ENCODE measurements around the gene MYH11.
A peak's percentile ranks its signal among the peaks of the same experiment; 100 is the strongest.

The MYH11 gene

GRCh38 chr16:15865742-15866141, 8.9 kb upstream of the MYH11 start:
- no peak overlapping the region for H3K4me3 ChIP-seq (ENCODE audit: low read length)
- no peak for TF ChIP-seq CTCF (conservative IDR thresholded peaks at IDR 0.05; ENCODE audit: low read length)

GRCh38 chr16:15864939-15865338, 8.1 kb upstream of the MYH11 start:
- DNase-seq (ENCODE audit: low read depth), result no peak
- no peak for TF ChIP-seq CTCF (conservative IDR thresholded peaks at IDR 0.05; ENCODE audit: low read length)
- no peak overlapping the region for H3K4me3 ChIP-seq (ENCODE audit: low read length)

More at GRCh38 chr16:15865742-15866141, 8.9 kb upstream of the MYH11 start:
- peak; percentile 58 for DNase-seq (ENCODE audit: low read depth)

- no peak for DNase-seq (ENCODE audit: low read depth)
- no peak for TF ChIP-seq CTCF (conservative IDR thresholded peaks at IDR 0.05; ENCODE audit: low read length)
- no peak overlapping the region for H3K4me3 ChIP-seq (ENCODE audit: low read length)
Observed at GRCh38 chr16:15861996-15862395, 5.2 kb upstream of the MYH11 start.

- DNase-seq (ENCODE audit: low read depth), result no peak
- no peak overlapping the region for H3K4me3 ChIP-seq (ENCODE audit: low read length)
- no peak for TF ChIP-seq CTCF (conservative IDR thresholded peaks at IDR 0.05; ENCODE audit: low read length)
Observed at GRCh38 chr16:15858921-15859668, 2.3 kb upstream of the MYH11 start.

- peak; percentile 47 for DNase-seq (ENCODE audit: low read depth)
- TF ChIP-seq CTCF (conservative IDR thresholded peaks at IDR 0.05; ENCODE audit: low read length), result no peak
- peak overlapping the region; percentile 60 for H3K4me3 ChIP-seq (ENCODE audit: low read length)
Observed at GRCh38 chr16:15857724-15858560, 1.1 kb upstream of the MYH11 start.

- H3K4me3 ChIP-seq (ENCODE audit: low read length), result no peak overlapping the region
- DNase-seq (ENCODE audit: low read depth), result no peak
- no peak for TF ChIP-seq CTCF (conservative IDR thresholded peaks at IDR 0.05; ENCODE audit: low read length)
Observed at GRCh38 chr16:15856182-15856581, 646 bp downstream of the MYH11 start.

- no peak for TF ChIP-seq CTCF (conservative IDR thresholded peaks at IDR 0.05; ENCODE audit: low read length)
- H3K4me3 ChIP-seq (ENCODE audit: low read length), result no peak overlapping the region
- no peak for DNase-seq (ENCODE audit: low read depth)
Observed at GRCh38 chr16:15855704-15856003, 1.2 kb downstream of the MYH11 start.

Measured in AG10803 (cell line).